HEK293 (cell line): ENCODE results near the gene THTPA.

Experiments
- CTCF ChIA-PET: fragments of 350-600 bp; formaldehyde crosslinking; extraction: SDS; loops from one replicate; lab custom pipeline; 2021; ENCODE audit warnings: antibody characterized with exemption; lab: Yijun Ruan, JAX
- POLR2A ChIA-PET: fragments of 300-600 bp; formaldehyde crosslinking; extraction: SDS; loops from one replicate; lab custom pipeline; 2020; ENCODE audit warnings: antibody characterized with exemption, inconsistent platforms; lab: Yijun Ruan, JAX
- H3K27ac ChIP-seq: fragments of 200-500 bp; sonication (Bioruptor generic); 2 replicates; pipeline ENCODE4 v1.5.1; 2014; ENCODE audit warnings: low read depth, low read length, control low read depth, inconsistent platforms; ENCODE audit errors: extremely low read depth
- H3K36me3 ChIP-seq, 2 experiments: fragments of 200-500 bp in 1 of 2; sonication (Bioruptor generic) in 1 of 2; 1 replicate in 1 of 2; 2 replicates in 1 of 2; pipeline ENCODE4 v1.5.1; 2014 to 2017; ENCODE audit warnings: inconsistent platforms in 2 of 2, low read length in 2 of 2; ENCODE audit not compliant: control insufficient read depth in 2 of 2, insufficient read depth in 1 of 2
- H3K4me1 ChIP-seq: fragments of 200-500 bp; sonication (Bioruptor generic); 2 replicates; pipeline ENCODE4 v1.5.1; 2014; ENCODE audit warnings: mild to moderate bottlenecking, low read length, inconsistent platforms; ENCODE audit not compliant: control insufficient read depth, insufficient read depth
- H3K4me3 ChIP-seq: 2 replicates; pipeline ENCODE4 v1.5.1; 2011; ENCODE audit warnings: low read depth, mild to moderate bottlenecking, control low read depth, low read length, moderate library complexity
- H3K9me3 ChIP-seq: fragments of 200-500 bp; sonication (Bioruptor generic); 2 replicates; pipeline ENCODE4 v1.5.1; 2014; ENCODE audit warnings: low read depth, low read length, inconsistent platforms; ENCODE audit not compliant: control insufficient read depth, insufficient read depth
- FEZF1 ChIP-seq: fragments of 450-650 bp; formaldehyde crosslinking; IDR thresholded peaks from 2 replicates; pipeline ENCODE4 v1.5.1; 2016; ENCODE audit warnings: missing biosample characterization, missing genetic modification characterization
- GLIS1 ChIP-seq: fragments of 450-650 bp; formaldehyde crosslinking; IDR thresholded peaks from 2 replicates; pipeline ENCODE4 v1.5.1; 2016; ENCODE audit warnings: missing biosample characterization, missing genetic modification characterization
- HOXC10 ChIP-seq: sonication (generic); formaldehyde crosslinking; IDR thresholded peaks from 2 replicates; pipeline ENCODE4 v1.8.1; 2023; ENCODE audit warnings: mild to moderate bottlenecking, missing genetic modification reagents
- KLF17 ChIP-seq: fragments of 450-650 bp; formaldehyde crosslinking; IDR thresholded peaks from 2 replicates; pipeline ENCODE4 v1.5.1; 2016; ENCODE audit warnings: missing biosample characterization, missing genetic modification characterization
- KLF8 ChIP-seq: fragments of 450-650 bp; formaldehyde crosslinking; IDR thresholded peaks from 2 replicates; pipeline ENCODE4 v1.5.1; 2016; ENCODE audit warnings: missing biosample characterization, missing genetic modification characterization
- MEIS1 ChIP-seq: sonication (generic); formaldehyde crosslinking; IDR thresholded peaks from 2 replicates; pipeline ENCODE4 v1.8.1; 2022; ENCODE audit warnings: missing genetic modification reagents, mild to moderate bottlenecking, borderline replicate concordance
- RBAK ChIP-seq: fragments of 450-650 bp; formaldehyde crosslinking; IDR thresholded peaks from 2 replicates; pipeline ENCODE4 v1.5.1; 2016; ENCODE audit warnings: missing biosample characterization, missing genetic modification characterization
- REST ChIP-seq: fragments of 450-650 bp; formaldehyde crosslinking; IDR thresholded peaks from 2 replicates; pipeline ENCODE4 v1.5.1; 2016; ENCODE audit warnings: missing biosample characterization, missing genetic modification characterization
- SCRT2 ChIP-seq: fragments of 450-650 bp; formaldehyde crosslinking; IDR thresholded peaks from 2 replicates; pipeline ENCODE4 v1.5.1; 2016; ENCODE audit warnings: missing biosample characterization, missing genetic modification characterization
- WT1 ChIP-seq: fragments of 450-650 bp; formaldehyde crosslinking; IDR thresholded peaks from 2 replicates; pipeline ENCODE4 v1.5.1; 2016; ENCODE audit warnings: missing biosample characterization, missing genetic modification characterization
- YY1 ChIP-seq: fragments of 450-650 bp; formaldehyde crosslinking; IDR thresholded peaks from 2 replicates; pipeline ENCODE4 v1.5.1; 2018; ENCODE audit warnings: missing biosample characterization, missing genetic modification characterization
- ZBTB21 ChIP-seq: fragments of 450-650 bp; formaldehyde crosslinking; IDR thresholded peaks from 2 replicates; pipeline ENCODE4 v1.5.1; 2017; ENCODE audit warnings: missing biosample characterization, missing genetic modification characterization
- ZBTB44 ChIP-seq: fragments of 450-650 bp; IDR thresholded peaks from 2 replicates; pipeline ENCODE4 v1.5.1; 2018; ENCODE audit warnings: missing biosample characterization, mild to moderate bottlenecking, missing genetic modification characterization
- ZEB2 ChIP-seq: fragments of 450-650 bp; formaldehyde crosslinking; IDR thresholded peaks from 2 replicates; pipeline ENCODE4 v1.5.1; 2016; ENCODE audit warnings: missing biosample characterization, missing genetic modification characterization
- ZFHX2 ChIP-seq: fragments of 450-650 bp; formaldehyde crosslinking; conservative IDR thresholded peaks from 2 replicates; pipeline ENCODE4 v1.5.1; 2016; ENCODE audit warnings: missing biosample characterization, missing genetic modification characterization
- ZNF114 ChIP-seq: fragments of 450-650 bp; formaldehyde crosslinking; IDR thresholded peaks from 2 replicates; pipeline ENCODE4 v1.5.0; 2017; ENCODE audit warnings: missing biosample characterization, missing genetic modification characterization
- ZNF169 ChIP-seq: fragments of 450-650 bp; formaldehyde crosslinking; IDR thresholded peaks from 2 replicates; pipeline ENCODE4 v1.5.1; 2016; ENCODE audit warnings: missing biosample characterization, missing genetic modification characterization
- ZNF175 ChIP-seq: fragments of 450-650 bp; formaldehyde crosslinking; IDR thresholded peaks from 2 replicates; pipeline ENCODE4 v1.5.1; 2016; ENCODE audit warnings: missing biosample characterization, missing genetic modification characterization
- ZNF2 ChIP-seq: fragments of 450-650 bp; formaldehyde crosslinking; IDR thresholded peaks from 2 replicates; pipeline ENCODE4 v1.5.1; 2016; ENCODE audit warnings: missing biosample characterization, missing genetic modification characterization
- ZNF202 ChIP-seq: fragments of 450-650 bp; formaldehyde crosslinking; IDR thresholded peaks from 2 replicates; pipeline ENCODE4 v1.5.1; 2016; ENCODE audit warnings: missing biosample characterization, missing genetic modification characterization, borderline replicate concordance
- ZNF311 ChIP-seq: fragments of 450-650 bp; formaldehyde crosslinking; IDR thresholded peaks from 2 replicates; pipeline ENCODE4 v1.5.1; 2017; ENCODE audit warnings: missing biosample characterization, missing genetic modification characterization, borderline replicate concordance
- ZNF324 ChIP-seq: fragments of 450-650 bp; formaldehyde crosslinking; IDR thresholded peaks from 2 replicates; pipeline ENCODE4 v1.5.1; 2016; ENCODE audit warnings: missing biosample characterization, missing genetic modification characterization
- ZNF398 ChIP-seq: fragments of 450-650 bp; formaldehyde crosslinking; IDR thresholded peaks from 2 replicates; pipeline ENCODE4 v1.5.1; 2017; ENCODE audit warnings: missing biosample characterization, missing genetic modification characterization
- ZNF561 ChIP-seq: fragments of 450-650 bp; IDR thresholded peaks from 2 replicates; pipeline ENCODE4 v1.5.1; 2018; ENCODE audit warnings: missing biosample characterization, missing genetic modification characterization, borderline replicate concordance
- ZNF580 ChIP-seq: fragments of 450-650 bp; formaldehyde crosslinking; IDR thresholded peaks from 2 replicates; pipeline ENCODE4 v1.5.1; 2016; ENCODE audit warnings: missing biosample characterization, missing genetic modification characterization
- ZNF585B ChIP-seq: fragments of 450-650 bp; formaldehyde crosslinking; IDR thresholded peaks from 2 replicates; pipeline ENCODE4 v1.5.1; 2016; ENCODE audit warnings: missing biosample characterization, missing genetic modification characterization
- ZNF658 ChIP-seq: fragments of 450-650 bp; formaldehyde crosslinking; IDR thresholded peaks from 2 replicates; pipeline ENCODE4; 2016; ENCODE audit warnings: missing biosample characterization, missing genetic modification characterization

THTPA gene

GRCh38 chr14:23555882-23556699 is at the start of gene THTPA:
Gene THTPA, plus strand, starts transcription at chr14:23556271. Its CDS starts 487 bp downstream, at chr14:23556758.
- ChIA-PET POLR2A (interaction anchor here (0.6 to 1.2 kb wide), 10 partner anchors 9 to 580 kb away, joined by 3 to 10 read pairs (median 4); partner anchors contain the start of genes AP1G2, BCL2L2, PABPN1 and PSME1), CTCF (interaction anchor here (10.1 kb wide), 1 partner anchor 76 kb away, joined by 338 read pairs; no protein-coding TSS in a partner anchor)
- Histone ChIP-seq H3K9me3 (no peaks in the 10 kb centered on the region), H3K27ac (peak within 1 kb of the TSS; percentile 81), H3K36me3 (peaks cover 10 to 35% of the 10 kb centered on the region in 2 experiments; a peak in 2 of 3 replicates), H3K4me3 (peak within 1 kb of the TSS; percentile 85), H3K4me1 (peaks cover 10% of the 10 kb centered on the region)
- TF ChIP-seq ZBTB44 (no peak), KLF8 (tag by site-specific recombination) (peak; percentile 82), ZNF585B (tag by site-specific recombination) (no peak), SCRT2 (tag by site-specific recombination) (no peak), REST (tag by site-specific recombination) (no peak), ZNF658 (tag by site-specific recombination) (no peak), HOXC10 (CRISPR knock-in tag) (no peak), ZNF169 (tag by site-specific recombination) (no peak), ZNF2 (tag by site-specific recombination) (peak; percentile 70), ZNF175 (tag by site-specific recombination) (no peak), ZBTB21 (tag by site-specific recombination) (no peak), ZEB2 (tag by site-specific recombination) (peak; percentile 94), ZNF324 (tag by site-specific recombination) (peak; percentile 83; the same call in 1 of the 2 replicates), GLIS1 (tag by site-specific recombination) (peak; percentile 63), MEIS1 (CRISPR knock-in tag) (no peak), FEZF1 (tag by site-specific recombination) (no peak), ZNF398 (peak; percentile 41; the same call in 1 of the 2 replicates), ZNF114 (tag by site-specific recombination) (no peak), YY1 (peak; percentile 96), WT1 (tag by site-specific recombination) (no peak), RBAK (tag by site-specific recombination) (no peak), ZNF311 (no peak), KLF17 (peak; percentile 64), ZNF202 (tag by site-specific recombination) (no peak), ZFHX2 (tag by site-specific recombination) (0 out of 2 replicates have a peak, but pooled peaks have one; percentile 28), ZNF561 (peak; percentile 65; the same call in 1 of the 2 replicates), ZNF580 (no peak; the same call in 1 of the 2 replicates)
